ENCODE data around the gene BMP2K.
A peak's percentile ranks its signal among the peaks of the same experiment; 100 is the strongest.

The BMP2K gene

DNA sequence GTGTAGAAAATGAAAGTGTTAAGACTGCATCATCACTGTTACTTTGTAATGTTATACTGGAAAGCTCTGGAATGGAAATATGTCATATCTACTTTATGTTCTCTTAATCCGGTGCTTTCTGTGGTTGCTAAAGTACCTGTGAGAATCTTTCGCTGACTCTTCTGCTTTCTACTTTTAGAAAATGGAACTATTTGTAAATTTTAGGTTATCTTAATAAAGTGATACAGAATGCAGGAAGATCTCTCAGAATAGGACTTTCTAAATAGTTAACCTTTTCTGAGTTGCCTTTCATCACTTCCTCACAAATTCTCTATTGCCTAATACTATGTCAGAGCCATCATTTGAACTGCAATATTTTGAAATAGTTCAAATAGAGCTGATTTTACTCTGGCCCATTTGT is 69.3 kb downstream of the BMP2K start:
- TF ChIP-seq, protein P1, sequence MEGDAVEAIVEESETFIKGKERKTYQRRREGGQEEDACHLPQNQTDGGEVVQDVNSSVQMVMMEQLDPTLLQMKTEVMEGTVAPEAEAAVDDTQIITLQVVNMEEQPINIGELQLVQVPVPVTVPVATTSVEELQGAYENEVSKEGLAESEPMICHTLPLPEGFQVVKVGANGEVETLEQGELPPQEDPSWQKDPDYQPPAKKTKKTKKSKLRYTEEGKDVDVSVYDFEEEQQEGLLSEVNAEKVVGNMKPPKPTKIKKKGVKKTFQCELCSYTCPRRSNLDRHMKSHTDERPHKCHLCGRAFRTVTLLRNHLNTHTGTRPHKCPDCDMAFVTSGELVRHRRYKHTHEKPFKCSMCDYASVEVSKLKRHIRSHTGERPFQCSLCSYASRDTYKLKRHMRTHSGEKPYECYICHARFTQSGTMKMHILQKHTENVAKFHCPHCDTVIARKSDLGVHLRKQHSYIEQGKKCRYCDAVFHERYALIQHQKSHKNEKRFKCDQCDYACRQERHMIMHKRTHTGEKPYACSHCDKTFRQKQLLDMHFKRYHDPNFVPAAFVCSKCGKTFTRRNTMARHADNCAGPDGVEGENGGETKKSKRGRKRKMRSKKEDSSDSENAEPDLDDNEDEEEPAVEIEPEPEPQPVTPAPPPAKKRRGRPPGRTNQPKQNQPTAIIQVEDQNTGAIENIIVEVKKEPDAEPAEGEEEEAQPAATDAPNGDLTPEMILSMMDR (IDR thresholded peaks at IDR 0.05; ENCODE audit: borderline replicate concordance, control extremely low read depth, extremely low read depth, insufficient read depth, missing control alignments) = no peak
- peak; percentile 22 for DNase-seq (ENCODE audit: low spot score)
- in situ Hi-C loops (cut with MboI; ENCODE audit: low sequenced_read_pairs, unreplicated experiment) = no loop called here

DNA sequence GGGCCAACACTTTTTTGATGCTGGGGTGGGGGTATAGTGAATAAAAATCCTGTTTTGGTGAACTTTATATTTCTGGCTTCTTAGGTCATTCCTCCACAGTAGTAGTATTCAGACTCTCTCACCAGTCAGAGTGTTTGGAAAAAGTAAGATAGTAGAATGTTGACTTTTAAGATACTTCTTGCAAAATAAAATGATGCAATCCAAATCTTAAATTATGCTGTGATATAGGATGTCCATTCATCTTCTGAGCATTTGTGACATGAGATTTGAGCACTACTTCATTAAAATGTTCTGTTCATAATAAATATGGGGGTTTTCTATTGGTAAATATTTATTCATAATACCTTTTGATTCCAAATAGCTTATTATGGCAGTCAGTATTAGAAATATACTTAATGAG is 70.1 kb downstream of the BMP2K start:
- TF ChIP-seq, protein P1 (IDR thresholded peaks at IDR 0.05; ENCODE audit: borderline replicate concordance, control extremely low read depth, extremely low read depth, insufficient read depth, missing control alignments) = no peak
- no peak for DNase-seq (ENCODE audit: low spot score)
- in situ Hi-C loops (cut with MboI; ENCODE audit: low sequenced_read_pairs, unreplicated experiment) = no loop called here

DNA sequence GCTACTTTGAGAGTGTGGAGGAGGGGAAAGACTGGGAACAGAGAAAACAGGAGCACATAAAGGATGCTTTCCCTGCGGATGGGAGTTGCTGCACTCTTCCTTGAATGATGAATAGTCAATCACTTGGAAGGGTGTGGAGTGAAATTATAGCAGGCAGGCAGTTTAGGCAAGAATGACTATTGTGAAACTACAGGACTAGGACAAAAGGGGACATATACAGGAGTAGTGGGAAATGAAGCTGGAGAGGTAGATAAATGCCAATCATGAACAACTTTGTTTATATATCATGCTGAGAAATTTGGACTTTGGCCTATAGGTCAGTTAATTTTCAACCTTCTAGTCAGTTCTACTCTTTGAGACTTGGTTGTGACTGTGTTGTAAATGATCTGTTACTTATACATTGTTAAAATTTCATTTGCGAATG is 86.2 kb downstream of the BMP2K start:
- no peak for DNase-seq (ENCODE audit: low spot score)
- TF ChIP-seq, protein P1 (IDR thresholded peaks at IDR 0.05; ENCODE audit: borderline replicate concordance, control extremely low read depth, extremely low read depth, insufficient read depth, missing control alignments) = no peak
- in situ Hi-C loops (cut with MboI; ENCODE audit: low sequenced_read_pairs, unreplicated experiment) = loop anchor here (25.0 kb wide), 1 partner anchor 900 kb away; no protein-coding TSS in a partner anchor

DNA sequence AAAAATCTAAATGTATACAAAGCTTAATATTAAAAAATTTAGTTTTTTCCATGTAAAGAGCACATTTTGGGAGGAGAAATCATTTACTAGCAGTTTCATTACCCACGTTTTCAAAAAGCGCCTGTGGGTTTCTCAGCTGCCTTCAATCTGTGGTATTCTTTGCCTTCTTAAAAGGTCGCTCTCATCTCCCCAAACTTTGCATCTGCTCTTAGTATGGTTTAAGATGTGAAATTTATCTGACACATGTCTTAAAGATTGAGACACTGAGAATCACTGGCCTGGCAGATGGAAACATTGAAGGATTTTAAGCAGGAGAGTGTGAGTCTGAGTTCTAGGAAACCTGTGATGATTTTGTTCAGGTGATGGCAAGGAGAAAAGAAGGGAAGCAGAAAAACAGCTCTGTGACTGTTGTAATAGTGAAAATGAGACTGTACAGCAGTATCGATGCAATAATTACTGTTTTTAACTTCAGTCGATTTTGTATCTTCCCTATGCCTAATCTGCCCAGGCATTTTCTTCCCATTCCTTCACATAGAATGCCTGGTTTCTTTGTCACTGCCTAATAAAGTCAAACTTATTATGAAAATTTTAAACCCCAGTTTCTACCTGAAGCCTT is 87.2 kb downstream of the BMP2K start:
- TF ChIP-seq, protein P1 (IDR thresholded peaks at IDR 0.05; ENCODE audit: borderline replicate concordance, control extremely low read depth, extremely low read depth, insufficient read depth, missing control alignments) = no peak
- no peak for DNase-seq (ENCODE audit: low spot score)
- in situ Hi-C loops (cut with MboI; ENCODE audit: low sequenced_read_pairs, unreplicated experiment) = loop anchor here (25.0 kb wide), 1 partner anchor 901 kb away; no protein-coding TSS in a partner anchor

DNA sequence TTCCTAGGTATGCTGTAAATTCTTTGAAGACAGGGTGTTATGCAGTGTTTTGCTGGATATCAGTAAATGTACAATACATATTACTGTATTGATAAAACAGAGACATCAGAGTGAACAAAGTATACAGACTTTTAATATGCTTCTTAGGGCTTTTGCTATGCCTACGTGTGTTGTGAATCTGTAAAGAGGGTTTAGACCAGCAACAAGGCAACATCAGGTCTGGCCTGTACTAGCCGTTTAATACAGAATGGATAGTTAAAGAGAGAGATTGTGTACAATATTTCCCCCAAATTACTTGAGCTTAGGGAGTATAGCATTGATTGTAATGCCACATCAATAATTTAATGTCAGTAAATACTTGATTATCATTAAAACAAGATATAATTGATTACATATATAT is 87.8 kb downstream of the BMP2K start:
- in situ Hi-C loops (cut with MboI; ENCODE audit: low sequenced_read_pairs, unreplicated experiment) = loop anchor here (25.0 kb wide), 1 partner anchor 902 kb away; no protein-coding TSS in a partner anchor
- TF ChIP-seq, protein P1 (IDR thresholded peaks at IDR 0.05; ENCODE audit: borderline replicate concordance, control extremely low read depth, extremely low read depth, insufficient read depth, missing control alignments) = no peak
- no peak for DNase-seq (ENCODE audit: low spot score)

DNA sequence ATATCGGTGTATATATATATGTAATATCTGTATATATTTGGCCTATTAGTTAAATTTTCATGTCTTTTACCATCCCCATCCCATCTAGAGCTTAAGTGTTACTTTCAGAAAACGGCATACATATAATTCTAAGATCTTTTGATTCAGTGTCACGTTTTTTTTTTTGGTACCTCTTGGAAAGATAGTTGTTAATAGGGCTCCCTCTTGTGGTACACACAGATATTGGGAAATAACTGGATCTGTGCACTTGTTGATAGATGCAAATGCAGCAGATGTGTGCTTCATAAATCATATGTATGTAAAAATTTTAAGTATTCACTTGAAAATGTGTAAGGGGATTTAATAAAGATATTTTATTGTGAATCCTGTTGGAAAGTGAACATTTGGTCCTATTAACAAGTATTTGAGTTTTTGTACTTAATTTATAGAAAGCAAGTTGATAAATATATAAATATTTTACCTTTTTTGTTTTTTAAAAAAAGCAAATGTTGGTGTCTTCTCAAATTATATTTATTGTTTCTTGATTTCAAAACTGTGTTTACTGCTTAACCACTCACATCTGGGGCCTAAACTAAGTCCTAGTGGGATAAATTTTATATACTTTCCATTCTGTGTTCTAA is 88.4 kb downstream of the BMP2K start:
- in situ Hi-C loops (cut with MboI; ENCODE audit: low sequenced_read_pairs, unreplicated experiment) = loop anchor here (5.0 to 25.0 kb wide), 2 partner anchors 252 to 902 kb away; no protein-coding TSS in a partner anchor
- DNase-seq (ENCODE audit: low spot score) = peak; percentile 39
- TF ChIP-seq, protein P1 (IDR thresholded peaks at IDR 0.05; ENCODE audit: borderline replicate concordance, control extremely low read depth, extremely low read depth, insufficient read depth, missing control alignments) = peak; percentile 54

All from GM13976 (cell line).